ENCODE measurements around the gene C1orf210. TPM values are rescaled to one million over a fixed set of nuclear protein-coding genes. Genes with fewer than 3 reads are reported as not detected.

The C1orf210 gene
- polyA plus RNA-seq, 2 of the 4 experiments (the other 2 are of a cell fraction), result not detected

DNA sequence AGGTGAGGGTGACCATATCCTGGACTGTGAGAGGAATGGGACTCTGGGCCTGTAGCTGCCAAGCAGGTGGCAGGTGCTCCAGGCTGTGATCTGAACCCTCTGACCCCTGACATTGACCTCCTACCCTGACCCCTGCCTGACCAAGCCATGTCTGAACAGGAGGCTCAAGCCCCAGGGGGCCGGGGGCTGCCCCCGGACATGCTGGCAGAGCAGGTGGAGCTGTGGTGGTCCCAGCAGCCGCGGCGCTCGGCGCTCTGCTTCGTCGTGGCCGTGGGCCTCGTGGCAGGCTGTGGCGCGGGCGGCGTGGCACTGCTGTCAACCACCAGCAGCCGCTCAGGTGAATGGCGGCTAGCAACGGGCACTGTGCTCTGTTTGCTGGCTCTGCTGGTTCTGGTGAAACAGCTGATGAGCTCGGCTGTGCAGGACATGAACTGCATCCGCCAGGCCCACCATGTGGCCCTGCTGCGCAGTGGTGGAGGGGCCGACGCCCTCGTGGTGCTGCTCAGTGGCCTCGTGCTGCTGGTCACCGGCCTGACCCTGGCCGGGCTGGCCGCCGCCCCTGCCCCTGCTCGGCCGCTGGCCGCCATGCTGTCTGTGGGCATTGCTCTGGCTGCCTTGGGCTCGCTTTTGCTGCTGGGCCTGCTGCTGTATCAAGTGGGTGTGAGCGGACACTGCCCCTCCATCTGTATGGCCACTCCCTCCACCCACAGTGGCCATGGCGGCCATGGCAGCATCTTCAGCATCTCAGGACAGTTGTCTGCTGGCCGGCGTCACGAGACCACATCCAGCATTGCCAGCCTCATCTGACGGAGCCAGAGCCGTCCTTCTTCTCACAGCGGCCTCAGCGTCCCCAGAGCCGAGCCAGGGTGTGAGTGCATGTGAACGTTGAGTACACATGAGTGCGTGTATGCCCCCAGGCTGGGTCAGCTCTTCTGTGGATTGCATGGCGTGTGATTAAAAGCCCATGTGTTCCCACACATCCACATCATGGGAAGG lies 12.5 kb downstream of the C1orf210 start:
- POLR2A ChIA-PET, result no interaction called here
- ATAC-seq (no peak), FAIRE-seq (no peak), DNase-seq (ENCODE audit: low read depth in 1 of 2, low spot score in 1 of 2) (no peak)
- WGBS (ENCODE audit: missing lambda C conversion rate), result 96% methylated on average over 21 of the region's 46 CpGs
- Histone ChIP-seq H3K4me2 (no peak overlapping the region), H3K4me1 (no peaks in the 10 kb centered on the region), H3K9me3 (no peaks in the 10 kb centered on the region), H3K4me3 (no peak overlapping the region), H3K27ac (no peak overlapping the region)
- CTCF ChIA-PET, result interaction anchor here (0.6 to 1.4 kb wide), 2 partner anchors 10 to 298 kb away, joined by 3 to 4 read pairs; no protein-coding TSS in a partner anchor
- TF ChIP-seq POLR2A (IDR thresholded peaks at IDR 0.05; ENCODE audit: low read length) (no peak), PBX3 (IDR thresholded peaks at IDR 0.05) (no peak), RFX5 (IDR thresholded peaks at IDR 0.05) (no peak), TFCP2L1 (CRISPR knock-in tag; IDR thresholded peaks at IDR 0.05) (no peak), ESRRA (IDR thresholded peaks at IDR 0.05; ENCODE audit: borderline replicate concordance, low read length) (no peak), TP53 (CRISPR knock-in tag; IDR thresholded peaks at IDR 0.05) (no peak), NR3C1 (IDR thresholded peaks at IDR 0.05) (no peak), REST (IDR thresholded peaks at IDR 0.05) (no peak), FOSB (CRISPR knock-in tag; IDR thresholded peaks at IDR 0.05) (no peak), NFE2L2 (conservative IDR thresholded peaks at IDR 0.05; ENCODE audit: low read length) (no peak), ELK1 (IDR thresholded peaks at IDR 0.05; ENCODE audit: low read depth, low read length) (no peak), FOSL2 (IDR thresholded peaks at IDR 0.05) (no peak), FOSL2 (CRISPR knock-in tag; IDR thresholded peaks at IDR 0.05) (no peak), ZSCAN20 (CRISPR knock-in tag; IDR thresholded peaks at IDR 0.05) (no peak), CBX8 (IDR thresholded peaks at IDR 0.05) (no peak), SREBF2 (IDR thresholded peaks at IDR 0.05) (no peak), FOXS1 (CRISPR knock-in tag; IDR thresholded peaks at IDR 0.05) (no peak), POLR2AphosphoS2 (conservative IDR thresholded peaks at IDR 0.05; ENCODE audit: low read length) (no peak), JUNB (IDR thresholded peaks at IDR 0.05) (no peak), RNF2 (IDR thresholded peaks at IDR 0.05; ENCODE audit: borderline replicate concordance, low read depth) (no peak)

- H3K4me1 ChIP-seq, result no peaks in the 10 kb centered on the region
Measured at GRCh38 chr1:43272161-43272560, 13.2 kb downstream of the C1orf210 start.

More at GRCh38 chr1:43272161-43272560, 13.2 kb downstream of the C1orf210 start:
- H3K4me2 ChIP-seq, result no peak overlapping the region
- H3K4me3 ChIP-seq, result no peak overlapping the region
- 74% methylated on average over 8 of the region's 9 CpGs for WGBS (ENCODE audit: missing lambda C conversion rate)
- FAIRE-seq (no peak), DNase-seq (ENCODE audit: low read depth in 1 of 2, low spot score in 1 of 2) (no peak), ATAC-seq (no peak)
- H3K27ac ChIP-seq, result no peak overlapping the region
- CTCF ChIA-PET, result interaction anchor here (0.6 to 1.4 kb wide), 3 partner anchors 11 to 298 kb away, joined by 3 to 4 read pairs (median 3); partner anchors contain the start of gene C1orf210
- POLR2A ChIA-PET, result no interaction called here
- H3K9me3 ChIP-seq, result no peaks in the 10 kb centered on the region
- TF ChIP-seq TFCP2L1 (CRISPR knock-in tag; IDR thresholded peaks at IDR 0.05) (no peak), MYC (IDR thresholded peaks at IDR 0.05; ENCODE audit: borderline replicate concordance, low read length) (no peak)
